Measurements from ENCODE around the gene TRERF1.

The TRERF1 gene

GRCh38 chr6:42344756-42345155, 107.0 kb downstream of the TRERF1 start:
- no peaks in the 10 kb centered on the region for H3K4me1 ChIP-seq (ENCODE audit: control insufficient read depth in 5 of 5, insufficient read depth in 5 of 5, low read length in 5 of 5)
- no peak overlapping the region for H3K27ac ChIP-seq (ENCODE audit: low read depth, low read length)
- H3K36me3 ChIP-seq (ENCODE audit: control insufficient read depth in 5 of 5, insufficient read depth in 5 of 5, low read length in 5 of 5): no peaks in the 10 kb centered on the region
- H3K9ac ChIP-seq (ENCODE audit: low read length in 5 of 5): no peak overlapping the region
- no peak overlapping the region for H3K4me3 ChIP-seq (ENCODE audit: low read depth in 1 of 5, low read length in 5 of 5)
- no peaks in the 10 kb centered on the region for H3K27me3 ChIP-seq (ENCODE audit: control insufficient read depth in 5 of 5, insufficient read depth in 4 of 5, low read length in 5 of 5)
- no peaks in the 10 kb centered on the region for H3K9me3 ChIP-seq (ENCODE audit: control insufficient read depth in 5 of 5, low read length in 5 of 5)

- Histone ChIP-seq H3K4me1 (ENCODE audit: control insufficient read depth in 5 of 5, insufficient read depth in 5 of 5, low read length in 5 of 5) (no peaks in the 10 kb centered on the region), H3K4me3 (ENCODE audit: low read depth in 1 of 5, low read length in 5 of 5) (no peak overlapping the region), H3K27me3 (ENCODE audit: control insufficient read depth in 5 of 5, insufficient read depth in 4 of 5, low read length in 5 of 5) (no peaks in the 10 kb centered on the region), H3K27ac (ENCODE audit: low read depth, low read length) (no peak overlapping the region), H3K36me3 (ENCODE audit: control insufficient read depth in 5 of 5, insufficient read depth in 5 of 5, low read length in 5 of 5) (no peaks in the 10 kb centered on the region), H3K9me3 (ENCODE audit: control insufficient read depth in 5 of 5, low read length in 5 of 5) (no peaks in the 10 kb centered on the region), H3K9ac (ENCODE audit: low read length in 5 of 5) (no peak overlapping the region)
These were observed 109.8 kb downstream of the TRERF1 start for GRCh38 chr6:42341771-42342553.

- H3K4me1 ChIP-seq (ENCODE audit: control insufficient read depth in 5 of 5, insufficient read depth in 5 of 5, low read length in 5 of 5): no peaks in the 10 kb centered on the region
- H3K27ac ChIP-seq (ENCODE audit: low read depth, low read length): no peak overlapping the region
- no peak overlapping the region for H3K9ac ChIP-seq (ENCODE audit: low read length in 5 of 5)
- H3K4me3 ChIP-seq (ENCODE audit: low read depth in 1 of 5, low read length in 5 of 5): no peak overlapping the region
- no peaks in the 10 kb centered on the region for H3K9me3 ChIP-seq (ENCODE audit: control insufficient read depth in 5 of 5, low read length in 5 of 5)
- H3K27me3 ChIP-seq (ENCODE audit: control insufficient read depth in 5 of 5, insufficient read depth in 4 of 5, low read length in 5 of 5): no peaks in the 10 kb centered on the region
- no peaks in the 10 kb centered on the region for H3K36me3 ChIP-seq (ENCODE audit: control insufficient read depth in 5 of 5, insufficient read depth in 5 of 5, low read length in 5 of 5)
These were observed 110.5 kb downstream of the TRERF1 start for GRCh38 chr6:42341221-42341620.

- Histone ChIP-seq H3K4me3 (ENCODE audit: low read depth in 1 of 5, low read length in 5 of 5) (no peak overlapping the region), H3K9ac (ENCODE audit: low read length in 5 of 5) (no peak overlapping the region), H3K27ac (ENCODE audit: low read depth, low read length) (no peak overlapping the region), H3K27me3 (ENCODE audit: control insufficient read depth in 5 of 5, insufficient read depth in 4 of 5, low read length in 5 of 5) (no peaks in the 10 kb centered on the region), H3K9me3 (ENCODE audit: control insufficient read depth in 5 of 5, low read length in 5 of 5) (no peaks in the 10 kb centered on the region), H3K36me3 (ENCODE audit: control insufficient read depth in 5 of 5, insufficient read depth in 5 of 5, low read length in 5 of 5) (no peaks in the 10 kb centered on the region), H3K4me1 (ENCODE audit: control insufficient read depth in 5 of 5, insufficient read depth in 5 of 5, low read length in 5 of 5) (no peaks in the 10 kb centered on the region)
These were observed 111.2 kb downstream of the TRERF1 start for GRCh38 chr6:42340511-42340910.

- H3K36me3 ChIP-seq (ENCODE audit: control insufficient read depth in 5 of 5, insufficient read depth in 5 of 5, low read length in 5 of 5): no peaks in the 10 kb centered on the region
- no peaks in the 10 kb centered on the region for H3K27me3 ChIP-seq (ENCODE audit: control insufficient read depth in 5 of 5, insufficient read depth in 4 of 5, low read length in 5 of 5)
- no peak overlapping the region for H3K4me3 ChIP-seq (ENCODE audit: low read depth in 1 of 5, low read length in 5 of 5)
These were observed 111.7 kb downstream of the TRERF1 start for GRCh38 chr6:42339991-42340401.

GRCh38 chr6:42338744-42339222, 112.9 kb downstream of the TRERF1 start:
- Histone ChIP-seq H3K4me3 (ENCODE audit: low read depth in 1 of 5, low read length in 5 of 5) (no peak overlapping the region), H3K4me1 (ENCODE audit: control insufficient read depth in 5 of 5, insufficient read depth in 5 of 5, low read length in 5 of 5) (no peaks in the 10 kb centered on the region), H3K27ac (ENCODE audit: low read depth, low read length) (no peak overlapping the region), H3K36me3 (ENCODE audit: control insufficient read depth in 5 of 5, insufficient read depth in 5 of 5, low read length in 5 of 5) (no peaks in the 10 kb centered on the region), H3K9ac (ENCODE audit: low read length in 5 of 5) (no peak overlapping the region), H3K27me3 (ENCODE audit: control insufficient read depth in 5 of 5, insufficient read depth in 4 of 5, low read length in 5 of 5) (no peaks in the 10 kb centered on the region), H3K9me3 (ENCODE audit: control insufficient read depth in 5 of 5, low read length in 5 of 5) (no peaks in the 10 kb centered on the region)

More at GRCh38 chr6:42339991-42340401, 111.7 kb downstream of the TRERF1 start:
- no peaks in the 10 kb centered on the region for H3K9me3 ChIP-seq (ENCODE audit: control insufficient read depth in 5 of 5, low read length in 5 of 5)
- H3K4me1 ChIP-seq (ENCODE audit: control insufficient read depth in 5 of 5, insufficient read depth in 5 of 5, low read length in 5 of 5): no peaks in the 10 kb centered on the region
- no peak overlapping the region for H3K27ac ChIP-seq (ENCODE audit: low read depth, low read length)
- H3K9ac ChIP-seq (ENCODE audit: low read length in 5 of 5): no peak overlapping the region

- Histone ChIP-seq H3K27ac (ENCODE audit: low read depth, low read length) (no peak overlapping the region), H3K27me3 (ENCODE audit: control insufficient read depth in 5 of 5, insufficient read depth in 4 of 5, low read length in 5 of 5) (no peaks in the 10 kb centered on the region), H3K36me3 (ENCODE audit: control insufficient read depth in 5 of 5, insufficient read depth in 5 of 5, low read length in 5 of 5) (no peaks in the 10 kb centered on the region), H3K9ac (ENCODE audit: low read length in 5 of 5) (no peak overlapping the region), H3K4me1 (ENCODE audit: control insufficient read depth in 5 of 5, insufficient read depth in 5 of 5, low read length in 5 of 5) (no peaks in the 10 kb centered on the region), H3K9me3 (ENCODE audit: control insufficient read depth in 5 of 5, low read length in 5 of 5) (no peaks in the 10 kb centered on the region), H3K4me3 (ENCODE audit: low read depth in 1 of 5, low read length in 5 of 5) (no peak overlapping the region)
These were observed 113.6 kb downstream of the TRERF1 start for GRCh38 chr6:42337985-42338743.

- H3K27me3 ChIP-seq (ENCODE audit: control insufficient read depth in 5 of 5, insufficient read depth in 4 of 5, low read length in 5 of 5): no peaks in the 10 kb centered on the region
- no peaks in the 10 kb centered on the region for H3K36me3 ChIP-seq (ENCODE audit: control insufficient read depth in 5 of 5, insufficient read depth in 5 of 5, low read length in 5 of 5)
- H3K4me1 ChIP-seq (ENCODE audit: control insufficient read depth in 5 of 5, insufficient read depth in 5 of 5, low read length in 5 of 5): no peaks in the 10 kb centered on the region
- H3K27ac ChIP-seq (ENCODE audit: low read depth, low read length): no peak overlapping the region
- H3K4me3 ChIP-seq (ENCODE audit: low read depth in 1 of 5, low read length in 5 of 5): no peak overlapping the region
- H3K9me3 ChIP-seq (ENCODE audit: control insufficient read depth in 5 of 5, low read length in 5 of 5): no peaks in the 10 kb centered on the region
- H3K9ac ChIP-seq (ENCODE audit: low read length in 5 of 5): no peak overlapping the region
These were observed 115.3 kb downstream of the TRERF1 start for GRCh38 chr6:42336431-42336830.

- Histone ChIP-seq H3K4me3 (ENCODE audit: low read depth in 1 of 5, low read length in 5 of 5) (no peak overlapping the region), H3K27ac (ENCODE audit: low read depth, low read length) (no peak overlapping the region), H3K4me1 (ENCODE audit: control insufficient read depth in 5 of 5, insufficient read depth in 5 of 5, low read length in 5 of 5) (no peaks in the 10 kb centered on the region), H3K9ac (ENCODE audit: low read length in 5 of 5) (no peak overlapping the region), H3K36me3 (ENCODE audit: control insufficient read depth in 5 of 5, insufficient read depth in 5 of 5, low read length in 5 of 5) (no peaks in the 10 kb centered on the region), H3K27me3 (ENCODE audit: control insufficient read depth in 5 of 5, insufficient read depth in 4 of 5, low read length in 5 of 5) (no peaks in the 10 kb centered on the region), H3K9me3 (ENCODE audit: control insufficient read depth in 5 of 5, low read length in 5 of 5) (no peaks in the 10 kb centered on the region)
These were observed 115.8 kb downstream of the TRERF1 start for GRCh38 chr6:42335896-42336295.

- Histone ChIP-seq H3K27ac (ENCODE audit: low read depth, low read length) (no peak overlapping the region), H3K4me1 (ENCODE audit: control insufficient read depth in 5 of 5, insufficient read depth in 5 of 5, low read length in 5 of 5) (no peaks in the 10 kb centered on the region), H3K4me3 (ENCODE audit: low read depth in 1 of 5, low read length in 5 of 5) (no peak overlapping the region), H3K9ac (ENCODE audit: low read length in 5 of 5) (no peak overlapping the region), H3K36me3 (ENCODE audit: control insufficient read depth in 5 of 5, insufficient read depth in 5 of 5, low read length in 5 of 5) (no peaks in the 10 kb centered on the region), H3K9me3 (ENCODE audit: control insufficient read depth in 5 of 5, low read length in 5 of 5) (no peaks in the 10 kb centered on the region), H3K27me3 (ENCODE audit: control insufficient read depth in 5 of 5, insufficient read depth in 4 of 5, low read length in 5 of 5) (no peaks in the 10 kb centered on the region)
These were observed 116.9 kb downstream of the TRERF1 start for GRCh38 chr6:42334870-42335269.

All from subcutaneous abdominal adipose tissue (tissue), 5 donors.